Measurements from ENCODE around the gene ERCC3. TPM values are rescaled to one million over a fixed set of nuclear protein-coding genes. Genes with fewer than 3 reads are reported as not detected.

The ERCC3 gene
- total and polyA plus RNA-seq, 8 donors = 16.5 to 103 (median 34.5) TPM

- Histone ChIP-seq H3K27me3 (no peaks in the 10 kb centered on the region), H3K9me3 (no peaks in the 10 kb centered on the region), H3K36me3 (peaks cover 85 to 100% (median 98%) of the 10 kb centered on the region in 4 donors), H3K27ac (no peak overlapping the region), H3K4me3 (no peak overlapping the region), H3K4me1 (no peaks in the 10 kb centered on the region)
- 99 to 100% (median 100%) methylated on average over 2 of the region's 2 CpGs for WGBS, 5 donors
- intact Hi-C loops (cut with DNase I; ENCODE audit: low total_unique reads) = no loop called here
- TF ChIP-seq CTCF (IDR thresholded peaks at IDR 0.05) (no peak), EP300 (IDR thresholded peaks at IDR 0.05) (no peak), POLR2AphosphoS5 (IDR thresholded peaks at IDR 0.05) (no peak), POLR2A (IDR thresholded peaks at IDR 0.05) (no peak)
- no peak for DNase-seq
Measured at GRCh38 chr2:127283275-127283674, 10.7 kb downstream of the ERCC3 start.

- DNase-seq = no peak
- intact Hi-C loops (cut with DNase I; ENCODE audit: low total_unique reads) = no loop called here
- H3K27me3 ChIP-seq = no peaks in the 10 kb centered on the region
- H3K4me3 ChIP-seq = no peak overlapping the region
- peaks cover 78 to 100% (median 98%) of the 10 kb centered on the region in 4 donors for H3K36me3 ChIP-seq
- no peak for TF ChIP-seq EP300 (IDR thresholded peaks at IDR 0.05)
- TF ChIP-seq POLR2AphosphoS5 (IDR thresholded peaks at IDR 0.05) = no peak
- TF ChIP-seq POLR2A (IDR thresholded peaks at IDR 0.05) = no peak
- no peak for TF ChIP-seq CTCF (IDR thresholded peaks at IDR 0.05)
- 83 to 94% (median 88%) methylated on average over 2 of the region's 2 CpGs for WGBS, 5 donors
- no peaks in the 10 kb centered on the region for H3K4me1 ChIP-seq
- no peak overlapping the region for H3K27ac ChIP-seq
- H3K9me3 ChIP-seq = no peaks in the 10 kb centered on the region
Measured at GRCh38 chr2:127280693-127281092, 13.3 kb downstream of the ERCC3 start.

GRCh38 chr2:127279781-127280180 lies 14.2 kb downstream of the ERCC3 start:
- no peak for DNase-seq
- intact Hi-C loops (cut with DNase I; ENCODE audit: low total_unique reads) = no loop called here
- Histone ChIP-seq H3K4me3 (no peak overlapping the region), H3K9me3 (no peaks in the 10 kb centered on the region), H3K36me3 (peaks cover 77 to 100% (median 98%) of the 10 kb centered on the region in 4 donors), H3K27me3 (no peaks in the 10 kb centered on the region), H3K27ac (no peak overlapping the region), H3K4me1 (no peaks in the 10 kb centered on the region)
- WGBS, 5 donors = 74 to 83% (median 79%) methylated on average over 5 of the region's 5 CpGs
- no peak for TF ChIP-seq POLR2AphosphoS5 (IDR thresholded peaks at IDR 0.05)
- TF ChIP-seq CTCF (IDR thresholded peaks at IDR 0.05) = no peak
- TF ChIP-seq EP300 (IDR thresholded peaks at IDR 0.05) = no peak
- no peak for TF ChIP-seq POLR2A (IDR thresholded peaks at IDR 0.05)

- intact Hi-C loops (cut with DNase I; ENCODE audit: low total_unique reads) = no loop called here
- peaks cover 73 to 100% (median 98%) of the 10 kb centered on the region in 4 donors for H3K36me3 ChIP-seq
- no peaks in the 10 kb centered on the region for H3K9me3 ChIP-seq
- H3K27ac ChIP-seq = no peak overlapping the region
- no peak for DNase-seq
- H3K27me3 ChIP-seq = no peaks in the 10 kb centered on the region
- no peak for TF ChIP-seq POLR2AphosphoS5 (IDR thresholded peaks at IDR 0.05)
- TF ChIP-seq CTCF (IDR thresholded peaks at IDR 0.05) = no peak
- no peaks in the 10 kb centered on the region for H3K4me1 ChIP-seq
- H3K4me3 ChIP-seq = no peak overlapping the region
- 79 to 96% (median 92%) methylated on average over 3 of the region's 3 CpGs for whole genome bisulfite sequencing, 5 donors
Measured at GRCh38 chr2:127278959-127279358, 15.0 kb downstream of the ERCC3 start.

Data from stomach (tissue), 9 donors.